A549 (cell line): ENCODE measurements around the gene ADISSP. TPM values are rescaled to one million over a fixed set of nuclear protein-coding genes. Genes with fewer than 3 reads are reported as not detected.
"Not testable (repeated sequence)": the region's sequence is repeated elsewhere in the genome, so short reads cannot be mapped to it uniquely, and the experiment has no call there.

Experiments
- ATAC-seq, 2 experiments: fragments of 200-7000 bp in 1 of 2; fragments of >200 bp in 1 of 2; cut with Nextera tagmentation in 1 of 2; cut with Tn5 transposase in 1 of 2; 3 replicates each; pipeline versions ENCODE4 v1.8.0 to v1.9.1; 2018 to 2020; ENCODE audit warnings: mild to moderate bottlenecking in 1 of 2, moderate library complexity in 1 of 2
- CTCF ChIA-PET: fragments of 300-600 bp; sonication (Branson Sonifier 250); formaldehyde crosslinking; extraction: SDS; loops from one replicate; lab custom pipeline; 2021; ENCODE audit warnings: antibody characterized with exemption, inconsistent platforms; lab: Yijun Ruan, JAX
- POLR2A ChIA-PET: fragments of 350-600 bp; formaldehyde crosslinking; extraction: SDS; loops from one replicate; lab custom pipeline; 2021; ENCODE audit warnings: antibody characterized with exemption, inconsistent platforms; lab: Yijun Ruan, JAX
- DNase-seq, 2 experiments: peaks; one replicate each; pipeline versions ENCODE4 v3.0.0 to v3.0.0-alpha.2; 2011 to 2016; ENCODE audit warnings: low read depth in 1 of 2, low spot score in 1 of 2
- FAIRE-seq: peaks from 2 replicates; lab custom pipeline; 2011; peaks lifted over from hg19 to GRCh38; lab: Jason Lieb, UNC
- H3K27ac ChIP-seq, 2 experiments: fragments of >200 bp; sonication (Bioruptor Twin); formaldehyde crosslinking; 3 replicates each; pipeline ENCODE4 v1.5.1; 2016 to 2017
- H3K4me1 ChIP-seq: fragments of >200 bp; sonication (Bioruptor Twin); formaldehyde crosslinking; 3 replicates; pipeline ENCODE4 v1.6.1; 2016
- H3K4me2 ChIP-seq: fragments of >200 bp; sonication (Bioruptor Twin); formaldehyde crosslinking; 3 replicates; pipeline ENCODE4 v1.6.1; 2016
- H3K4me3 ChIP-seq: fragments of >200 bp; sonication (Bioruptor Twin); formaldehyde crosslinking; 3 replicates; pipeline ENCODE4 v1.5.1; 2016
- H3K9me3 ChIP-seq: fragments of >200 bp; sonication (Bioruptor Twin); formaldehyde crosslinking; 3 replicates; pipeline ENCODE4 v1.6.1; 2016
- BHLHE40 ChIP-seq: IDR thresholded peaks from 2 replicates; pipeline ENCODE4 v1.6.1; 2012; ENCODE audit warnings: low read depth, low read length, inconsistent platforms
- CBX8 ChIP-seq: fragments of 200-600 bp; sonication (generic); IDR thresholded peaks from 2 replicates; pipeline ENCODE4 v1.6.1; 2016
- E2F6 ChIP-seq: IDR thresholded peaks from 2 replicates; pipeline ENCODE4 v1.6.1; 2012; ENCODE audit warnings: low read depth, borderline replicate concordance
- EHF ChIP-seq: fragments of 250-450 bp; sonication (Bioruptor Pico); IDR thresholded peaks from 2 replicates; pipeline ENCODE4 v1.5.0; 2020; ENCODE audit warnings: mild to moderate bottlenecking
- EP300 ChIP-seq, 2 experiments: fragments of >200 bp; sonication (Bioruptor Twin); formaldehyde crosslinking; IDR thresholded peaks; 2 replicates in 1 of 2; 3 replicates in 1 of 2; pipeline ENCODE4 v1.6.1; 2016 to 2017
- FOSL2 ChIP-seq, 2 experiments: fragments of 450-650 bp in 1 of 2; fragments of >200 bp in 1 of 2; sonication (Bioruptor Twin) in 1 of 2; formaldehyde crosslinking; IDR thresholded peaks; 2 replicates each; pipeline versions ENCODE4 v1.5.0 to v1.6.1; 2016 to 2020; ENCODE audit warnings: mild to moderate bottlenecking in 1 of 2, moderate library complexity in 1 of 2
- HOXB13 ChIP-seq: fragments of 250-450 bp; sonication (Bioruptor Pico); IDR thresholded peaks from 2 replicates; pipeline ENCODE4 v1.5.0; 2020; ENCODE audit warnings: low read depth, mild to moderate bottlenecking, moderate library complexity
- JUN ChIP-seq, 2 experiments: fragments of >200 bp; sonication (Bioruptor Twin); formaldehyde crosslinking; IDR thresholded peaks; 2 replicates in 1 of 2; 3 replicates in 1 of 2; pipeline ENCODE4 v1.6.1; 2016 to 2017
- KDM1A ChIP-seq: fragments of 200-600 bp; sonication (generic); IDR thresholded peaks from 2 replicates; pipeline ENCODE4 v1.6.1; 2016; ENCODE audit warnings: low read depth, mild to moderate bottlenecking
- MAX ChIP-seq: IDR thresholded peaks from 2 replicates; pipeline ENCODE4 v1.6.1; 2012
- MAZ ChIP-seq: fragments of 150-350 bp; IDR thresholded peaks from 2 replicates; pipeline ENCODE4 v1.6.1; 2014; ENCODE audit warnings: antibody characterized with exemption, low read depth, low read length, borderline replicate concordance
- MYC ChIP-seq: IDR thresholded peaks from 2 replicates; pipeline ENCODE4 v1.6.1; 2012; ENCODE audit warnings: mild to moderate bottlenecking, inconsistent platforms, low read length, improper control_type of control experiment, borderline replicate concordance
- PBX3 ChIP-seq: IDR thresholded peaks from 2 replicates; pipeline ENCODE4 v1.6.1; 2012
- PHF8 ChIP-seq: fragments of 200-600 bp; sonication (generic); IDR thresholded peaks from 2 replicates; pipeline ENCODE4 v1.6.1; 2016; ENCODE audit warnings: low read depth, mild to moderate bottlenecking, antibody characterized with exemption, moderate library complexity, borderline replicate concordance
- POLR2A ChIP-seq: IDR thresholded peaks from 2 replicates; pipeline ENCODE4 v1.6.1; 2012; ENCODE audit warnings: mild to moderate bottlenecking, low read length
- RAD21 ChIP-seq, 2 experiments: fragments of >200 bp in 1 of 2; sonication (Bioruptor Twin) in 1 of 2; formaldehyde crosslinking in 1 of 2; IDR thresholded peaks in 1 of 2; conservative IDR thresholded peaks in 1 of 2; 2 replicates in 1 of 2; 3 replicates in 1 of 2; pipeline ENCODE4 v1.6.1; 2012 to 2018; ENCODE audit warnings: inconsistent platforms in 1 of 2
- RARB ChIP-seq: fragments of 250-450 bp; sonication (Bioruptor Pico); IDR thresholded peaks from 2 replicates; pipeline ENCODE4 v1.8.0; 2021; ENCODE audit warnings: mild to moderate bottlenecking, moderate library complexity
- RCOR1 ChIP-seq: fragments of 150-350 bp; IDR thresholded peaks from 2 replicates; pipeline ENCODE4 v1.6.1; 2014; ENCODE audit warnings: antibody characterized with exemption, low read length, low read depth
- RFX5 ChIP-seq: fragments of 450-650 bp; IDR thresholded peaks from 2 replicates; pipeline ENCODE4 v1.7.1; 2014; ENCODE audit warnings: antibody characterized with exemption, mild to moderate bottlenecking, moderate library complexity
- USF2 ChIP-seq: fragments of 450-650 bp; IDR thresholded peaks from 2 replicates; pipeline ENCODE4 v1.6.1; 2014; ENCODE audit warnings: antibody characterized with exemption
- ZNF302 ChIP-seq: fragments of 250-450 bp; sonication (Bioruptor Pico); IDR thresholded peaks from 2 replicates; pipeline ENCODE4 v1.9.0; 2021; ENCODE audit warnings: inconsistent platforms, mild to moderate bottlenecking, moderate library complexity
- WGBS: methylation state at CpG from one replicate; pipeline ENCODE4 v1.1.6; 2017; ENCODE audit errors: missing lambda C conversion rate; 5-methylcytosine and 5-hydroxymethylcytosine counted together
- polyA plus RNA-seq, 4 experiments: library from polyadenylated mRNA; depleted of rRNA in 3 of 4; stranded (reverse); fragments of >200 nt; fragmentation: RNase III in 1 of 4; extraction: RNeasy Plus Mini Kit Qiagen cat#74134 plus additional on column Dnase treatment in 1 of 4; gene quantifications; 2 replicates in 3 of 4; 3 replicates in 1 of 4; pipeline ENCODE4 v1.2.3, GENCODE V29; 2011 to 2017

Gene ADISSP
- polyA plus RNA-seq, 2 of the 4 experiments (the other 2 are of a cell fraction), result 43.9 to 104 TPM

- TF ChIP-seq MAZ (no peak), RCOR1 (peak; percentile 87; the same call in 1 of the 2 replicates), RFX5 (peak; percentile 9; the same call in 1 of the 2 replicates), POLR2A (peak; percentile 89), PHF8 (peak; percentile 85), E2F6 (no peak; the same call in 1 of the 2 replicates), ZNF302 (no peak), HOXB13 (CRISPR knock-in tag) (no peak), RARB (no peak), CBX8 (no peak), RAD21 (conservative IDR thresholded peaks at IDR 0.05 in 1 of 2, IDR thresholded peaks at IDR 0.05 in 1 of 2) (peak; percentile 38 to 51; a peak in 4 of 5 replicates), USF2 (0 out of 2 replicates have a peak, but pooled peaks have one; percentile 1), MYC (0 out of 2 replicates have a peak, but pooled peaks have one; percentile 43), JUN (IDR thresholded peaks at IDR 0.05) (peak; percentile 65 to 97; a peak in 4 of 5 replicates), KDM1A (peak; percentile 98), MAX (peak; percentile 88), FOSL2 (IDR thresholded peaks at IDR 0.05) (no peak), FOSL2 (CRISPR knock-in tag; IDR thresholded peaks at IDR 0.05) (peak; percentile 51; the same call in 1 of the 2 replicates), BHLHE40 (no peak)
These were observed 28.2 kb upstream of the ADISSP start, which contains the start of gene CDC25B (continued) for GRCh38 chr20:3795511-3796468.

GRCh38 chr20:3794701-3795420 lies 27.3 kb upstream of the ADISSP start:
- DNase-seq, result no peak
- no peak for ATAC-seq
- Histone ChIP-seq H3K27ac (peak overlapping the region; percentile 98 to 99), H3K4me3 (peak overlapping the region; percentile 84), H3K9me3 (no peaks in the 10 kb centered on the region), H3K4me2 (peak overlapping the region; percentile 84), H3K4me1 (peaks cover 27% of the 10 kb centered on the region)
- no peak for FAIRE-seq
- ChIA-PET POLR2A (interaction anchor here (1.1 kb wide), 1 partner anchor 18 kb away, joined by 4 read pairs; no protein-coding TSS in a partner anchor), CTCF (interaction anchor here (0.6 to 3.3 kb wide), 8 partner anchors 8 to 416 kb away, joined by 3 to 29 read pairs (median 5); partner anchors contain the start of genes CENPB and SPEF1)
- TF ChIP-seq PBX3 (no peak), KDM1A (no peak), EHF (CRISPR knock-in tag) (no peak), EP300 (IDR thresholded peaks at IDR 0.05) (no peak)
- WGBS, result 92% methylated on average over 25 of the region's 25 CpGs

GRCh38 chr20:3794168-3794567 lies 26.6 kb upstream of the ADISSP start:
- H3K9me3 ChIP-seq, H3K4me2 ChIP-seq, H3K4me3 ChIP-seq, ATAC-seq, FAIRE-seq, DNase-seq: not testable (repeated sequence)
- 100% methylated on average over 1 of the region's 3 CpGs for WGBS
- ChIA-PET POLR2A (interaction anchor here (1.1 kb wide), 1 partner anchor 18 kb away, joined by 4 read pairs; no protein-coding TSS in a partner anchor), CTCF (interaction anchor here (1.0 to 3.3 kb wide), 2 partner anchors 7 to 39 kb away, joined by 3 to 29 read pairs; partner anchors contain the start of gene CENPB)
- Histone ChIP-seq H3K27ac (peak overlapping the region in 1 of 2 experiments; percentile 98; a peak in 2 of 6 replicates), H3K4me1 (peaks cover 21% of the 10 kb centered on the region)

GRCh38 chr20:3789201-3789600 lies 21.6 kb upstream of the ADISSP start:
- not testable (repeated sequence) for FAIRE-seq, H3K9me3 ChIP-seq, ATAC-seq, DNase-seq, H3K4me3 ChIP-seq
- Histone ChIP-seq H3K4me2 (peak overlapping the region; percentile 41), H3K27ac (peak overlapping the region; percentile 22 to 96; a peak in 5 of 6 replicates), H3K4me1 (peaks cover 35% of the 10 kb centered on the region)
- 91% methylated on average over 4 of the region's 4 CpGs for WGBS
- ChIA-PET CTCF (interaction anchor here (0.5 to 56.5 kb wide), 6 partner anchors 11 to 1356 kb away, joined by 3 to 1634 read pairs (median 5); partner anchors contain the start of genes ADISSP and HSPA12B), POLR2A (interaction anchor here (0.8 to 1.8 kb wide), 3 partner anchors 24 to 31 kb away, joined by 3 to 8 read pairs (median 6); partner anchors contain the start of gene AP5S1)
